LNCAP (cell line): ENCODE results near the gene EID1.

Experiments used
- CTCF ChIP-seq: fragments of 450-650 bp; IDR thresholded peaks from 2 replicates; pipeline ENCODE4 v1.5.1; 2017; ENCODE audit warnings: mild to moderate bottlenecking

The EID1 gene

GRCh38 chr15:48861813-48862431 lies 16.0 kb upstream of the EID1 start:
- peak; percentile 87 for TF ChIP-seq CTCF

- TF ChIP-seq CTCF, result no peak
Observed at GRCh38 chr15:48862705-48863104, 15.2 kb upstream of the EID1 start.

GRCh38 chr15:48865370-48866079 lies 12.4 kb upstream of the EID1 start:
- TF ChIP-seq CTCF, result no peak

GRCh38 chr15:48866141-48866563 lies 11.8 kb upstream of the EID1 start:
- no peak for TF ChIP-seq CTCF

GRCh38 chr15:48868023-48868422 lies 9.9 kb upstream of the EID1 start:
- no peak for TF ChIP-seq CTCF

- TF ChIP-seq CTCF, result no peak
Observed at GRCh38 chr15:48868536-48868935, 9.4 kb upstream of the EID1 start.

GRCh38 chr15:48869966-48870365 lies 8.0 kb upstream of the EID1 start:
- TF ChIP-seq CTCF, result no peak
